B cell (primary cell): ENCODE results near the gene AIG1. TPM values are rescaled to one million over a fixed set of nuclear protein-coding genes. Genes with fewer than 3 reads are reported as not detected.
"Not testable (repeated sequence)": the region's sequence is repeated elsewhere in the genome, so short reads cannot be mapped to it uniquely, and the experiment has no call there.

Experiments
- ATAC-seq: fragments of 200-7000 bp; cut with Tn5 transposase; one replicate; pipeline ENCODE4 v1.10.0; 2021; ENCODE audit warnings: low read depth, mild to moderate bottlenecking, moderate number of reproducible peaks, moderate library complexity
- CTCF ChIA-PET: fragments of 350-600 bp; sonication (Branson Sonifier 250); formaldehyde crosslinking; loops from one replicate; lab custom pipeline; 2021; ENCODE audit warnings: antibody characterized with exemption, inconsistent platforms; lab: Charles Lee
- POLR2A ChIA-PET: fragments of 350-600 bp; sonication (Branson Sonifier 250); formaldehyde crosslinking; loops from one replicate; lab custom pipeline; 2021; ENCODE audit warnings: antibody characterized with exemption; lab: Charles Lee
- DNase-seq: peaks from one replicate; pipeline ENCODE4 v3.0.0; 2013
- H2AFZ ChIP-seq: 2 replicates; pipeline ENCODE4 v1.6.1; 2012; ENCODE audit warnings: mild to moderate bottlenecking, low read depth, low read length; ENCODE audit not compliant: insufficient read depth, poor library complexity, severe bottlenecking
- H3K27ac ChIP-seq, 2 donors: 1 replicate in 1 of 2; 2 replicates in 1 of 2; pipeline ENCODE4 v1.5.1; 2012 to 2013; ENCODE audit warnings: low read length in 2 of 2, mild to moderate bottlenecking in 2 of 2, moderate library complexity in 1 of 2
- H3K27me3 ChIP-seq, 4 experiments: fragments of 200-600 bp in 1 of 4; sonication (generic) in 1 of 4; replicated peaks in 1 of 4; 1 replicate in 2 of 4; 2 replicates in 2 of 4; pipeline versions ENCODE4 v1.6.1 to v1.7.0; 2013 to 2016; ENCODE audit warnings: low read length in 3 of 4, mild to moderate bottlenecking in 2 of 4, mixed read lengths in 1 of 4, moderate library complexity in 1 of 4; ENCODE audit not compliant: insufficient read depth in 4 of 4, control insufficient read depth in 3 of 4; ENCODE audit errors: control extremely low read depth in 1 of 4
- H3K36me3 ChIP-seq, 2 experiments: replicated peaks in 1 of 2; 1 replicate in 1 of 2; 2 replicates in 1 of 2; pipeline versions ENCODE4 v1.6.1 to v1.7.1; 2013; ENCODE audit warnings: low read length in 1 of 2; ENCODE audit not compliant: insufficient read depth in 2 of 2, control insufficient read depth in 1 of 2; ENCODE audit errors: control extremely low read depth in 1 of 2, extremely low read depth in 1 of 2
- H3K4me1 ChIP-seq, 2 donors: fragments of 200-600 bp in 1 of 2; sonication (generic) in 1 of 2; 1 replicate in 1 of 2; 2 replicates in 1 of 2; pipeline versions ENCODE4 v1.5.1 to v1.6.1; 2013 to 2017; ENCODE audit warnings: low read length in 2 of 2; ENCODE audit not compliant: control insufficient read depth in 2 of 2, insufficient read depth in 2 of 2
- H3K4me2 ChIP-seq: replicated peaks from 2 replicates; pipeline ENCODE3; 2012; ENCODE audit warnings: mild to moderate bottlenecking, low read depth, low read length; ENCODE audit not compliant: poor library complexity, severe bottlenecking
- H3K4me3 ChIP-seq, 5 experiments: fragments of 200-600 bp in 1 of 5; sonication (generic) in 1 of 5; 1 replicate in 3 of 5; 2 replicates in 2 of 5; pipeline versions ENCODE4 v1.5.1 to v1.7.0; 2011 to 2016; ENCODE audit warnings: low read length in 4 of 5, mild to moderate bottlenecking in 4 of 5, low read depth in 2 of 5, control low read depth in 1 of 5, moderate library complexity in 1 of 5; ENCODE audit not compliant: insufficient read depth in 1 of 5; ENCODE audit errors: control extremely low read depth in 1 of 5, extremely low read depth in 1 of 5
- H3K79me2 ChIP-seq: fragments of 200-600 bp; sonication (generic); one replicate; pipeline ENCODE4 v1.6.0; 2016; ENCODE audit warnings: low read length; ENCODE audit not compliant: control insufficient read depth, insufficient read depth
- H3K9ac ChIP-seq: fragments of 200-600 bp; sonication (generic); 2 replicates; pipeline ENCODE4 v1.6.1; 2017; ENCODE audit warnings: mild to moderate bottlenecking, low read length, moderate library complexity
- H3K9me3 ChIP-seq, 3 donors: one replicate each; pipeline versions ENCODE4 v1.6.1 to v1.7.1; 2013; ENCODE audit warnings: low read length in 2 of 3; ENCODE audit not compliant: control insufficient read depth in 2 of 3, insufficient read depth in 1 of 3; ENCODE audit errors: control extremely low read depth in 1 of 3
- H4K20me1 ChIP-seq: 2 replicates; pipeline ENCODE4 v1.6.0; 2012; ENCODE audit warnings: mild to moderate bottlenecking, low read length; ENCODE audit not compliant: insufficient read depth, control insufficient read depth, poor library complexity, severe bottlenecking
- H3K27ac Mint-ChIP-seq: one replicate; pipeline ENCODE4 v1.8.0; 2021; ENCODE audit warnings: mixed read lengths
- H3K27me3 Mint-ChIP-seq: one replicate; pipeline ENCODE4 v1.8.0; 2021; ENCODE audit warnings: mixed read lengths
- H3K4me1 Mint-ChIP-seq: one replicate; pipeline ENCODE4 v1.8.0; 2021; ENCODE audit warnings: mixed read lengths
- H3K4me3 Mint-ChIP-seq: one replicate; pipeline ENCODE4 v1.8.0; 2021; ENCODE audit warnings: mixed read lengths
- H3K9me3 Mint-ChIP-seq: one replicate; pipeline ENCODE4 v1.8.0; 2022; ENCODE audit warnings: mixed read lengths; ENCODE audit not compliant: insufficient read depth
- CTCF ChIP-seq: fragments of 200-600 bp; IDR thresholded peaks from one replicate; pipeline ENCODE4 v1.8.0; 2022; ENCODE audit warnings: antibody characterized with exemption, mild to moderate bottlenecking
- EZH2 ChIP-seq: IDR thresholded peaks from 2 replicates; pipeline ENCODE4 v1.6.1; 2012; ENCODE audit warnings: borderline replicate concordance, low read depth, mild to moderate bottlenecking, moderate library complexity, low read length; ENCODE audit not compliant: insufficient read depth, poor library complexity, severe bottlenecking
- WGBS: methylation state at CpG from one replicate; pipeline ENCODE4 v1.1.5; 2013; ENCODE audit warnings: missing lambda C conversion rate; ENCODE audit not compliant: insufficient coverage; 5-methylcytosine and 5-hydroxymethylcytosine counted together
- intact Hi-C: fragments of 100-400 bp; cut with micrococcal nuclease; formaldehyde crosslinking; loops from one replicate; pipeline ENCODE4 v1.10.0; 2022
- polyA plus RNA-seq: library from polyadenylated mRNA; depleted of rRNA; stranded (reverse); fragments of >200 nt; gene quantifications from 2 replicates; pipeline ENCODE4 v1.2.3, GENCODE V29; 2012
- total RNA-seq, 2 donors: library from RNA; stranded (reverse); fragments of 120-200 nt in 1 of 2; gene quantifications; 1 replicate in 1 of 2; 2 replicates in 1 of 2; pipeline versions ENCODE4 v1.2.3 to v1.2.4, GENCODE V29; 2013 to 2022

AIG1 gene
- total and polyA plus RNA-seq, 2 donors (not counting 1 experiment from before 2014, with no cell fraction given): 7.0 to 9.0 TPM

GRCh38 chr6:143015300-143015706 is 45.4 kb upstream of the AIG1 start:
- no peak overlapping the region for H3K4me2 ChIP-seq
- no peaks in the 10 kb centered on the region for H3K9me3 ChIP-seq
- ATAC-seq (no peak), DNase-seq (peak; percentile 19)
- H3K4me3 ChIP-seq: no peak overlapping the region
- H4K20me1 ChIP-seq: no peaks in the 10 kb centered on the region
- POLR2A ChIA-PET: no interaction called here
- Mint-ChIP-seq H3K27me3 (no peaks in the 10 kb centered on the region), H3K4me1 (peaks cover 7% of the 10 kb centered on the region), H3K27ac (no peak overlapping the region), H3K4me3 (no peak overlapping the region), H3K9me3 (no peaks in the 10 kb centered on the region)
- no peak overlapping the region for H3K27ac ChIP-seq
- CTCF ChIA-PET: no interaction called here
- no peak for TF ChIP-seq CTCF
- TF ChIP-seq EZH2: no peak
- no peaks in the 10 kb centered on the region for H3K4me1 ChIP-seq
- H2AFZ ChIP-seq: no peak overlapping the region
- no peak overlapping the region for H3K9ac ChIP-seq
- intact Hi-C loops: no loop called here
- no peaks in the 10 kb centered on the region for H3K27me3 ChIP-seq
- H3K79me2 ChIP-seq: no peaks in the 10 kb centered on the region
- 63% methylated on average over 2 of the region's 4 CpGs for WGBS
- H3K36me3 ChIP-seq: no peaks in the 10 kb centered on the region

- Histone ChIP-seq H4K20me1 (no peaks in the 10 kb centered on the region), H3K4me1 (no peaks in the 10 kb centered on the region), H3K27me3 (no peaks in the 10 kb centered on the region), H3K79me2 (no peaks in the 10 kb centered on the region), H3K9ac (no peak overlapping the region), H3K36me3 (no peaks in the 10 kb centered on the region), H3K4me2 (no peak overlapping the region), H2AFZ (no peak overlapping the region), H3K27ac (no peak overlapping the region), H3K9me3 (peaks cover 0 to 5% (median 0%) of the 10 kb centered on the region in 3 donors), H3K4me3 (no peak overlapping the region)
- Mint-ChIP-seq H3K9me3 (peaks cover 4% of the 10 kb centered on the region), H3K4me1 (peaks cover 7% of the 10 kb centered on the region), H3K4me3 (no peak overlapping the region), H3K27ac (no peak overlapping the region), H3K27me3 (no peaks in the 10 kb centered on the region)
- ChIA-PET CTCF (interaction anchor here (1.0 kb wide), 1 partner anchor 326 kb away, joined by 4 read pairs; no protein-coding TSS in a partner anchor), POLR2A (interaction anchor here (0.7 kb wide), 1 partner anchor 48 kb away, joined by 4 read pairs; no protein-coding TSS in a partner anchor)
- DNase-seq: no peak
- TF ChIP-seq EZH2 (no peak), CTCF (no peak)
- WGBS: 90% methylated on average over 2 of the region's 5 CpGs
- no peak for ATAC-seq
- intact Hi-C loops: no loop called here
Measured at GRCh38 chr6:143018955-143019354, 41.7 kb upstream of the AIG1 start.

GRCh38 chr6:143020862-143021261 is 39.8 kb upstream of the AIG1 start:
- H3K27ac Mint-ChIP-seq, H3K4me1 ChIP-seq, H3K4me2 ChIP-seq, H3K4me1 Mint-ChIP-seq, DNase-seq, H3K9me3 ChIP-seq, H3K9ac ChIP-seq, H3K79me2 ChIP-seq, H3K4me3 ChIP-seq, H3K4me3 Mint-ChIP-seq, H3K27ac ChIP-seq, ATAC-seq, H3K36me3 ChIP-seq, H3K27me3 Mint-ChIP-seq, POLR2A ChIA-PET, H3K27me3 ChIP-seq, H3K9me3 Mint-ChIP-seq, CTCF ChIA-PET, H2AFZ ChIP-seq, H4K20me1 ChIP-seq: not testable (repeated sequence)
- no CpG with 5 or more reads among the region's 2 CpGs for WGBS
- intact Hi-C loops: loop anchor here (10.0 kb wide), 1 partner anchor 186 kb away; no protein-coding TSS in a partner anchor
